NCI-H2196 (cell line): Measurements from ENCODE around the gene FUOM.
"Not testable (repeated sequence)": the region's sequence is repeated elsewhere in the genome, so short reads cannot be mapped to it uniquely, and the experiment has no call there.

Experiments
- DNase-seq: peaks from one replicate; lab custom pipeline; 2025; ENCODE audit not compliant: unreplicated experiment; lab: John Stamatoyannopoulos, UW

Gene FUOM

DNA sequence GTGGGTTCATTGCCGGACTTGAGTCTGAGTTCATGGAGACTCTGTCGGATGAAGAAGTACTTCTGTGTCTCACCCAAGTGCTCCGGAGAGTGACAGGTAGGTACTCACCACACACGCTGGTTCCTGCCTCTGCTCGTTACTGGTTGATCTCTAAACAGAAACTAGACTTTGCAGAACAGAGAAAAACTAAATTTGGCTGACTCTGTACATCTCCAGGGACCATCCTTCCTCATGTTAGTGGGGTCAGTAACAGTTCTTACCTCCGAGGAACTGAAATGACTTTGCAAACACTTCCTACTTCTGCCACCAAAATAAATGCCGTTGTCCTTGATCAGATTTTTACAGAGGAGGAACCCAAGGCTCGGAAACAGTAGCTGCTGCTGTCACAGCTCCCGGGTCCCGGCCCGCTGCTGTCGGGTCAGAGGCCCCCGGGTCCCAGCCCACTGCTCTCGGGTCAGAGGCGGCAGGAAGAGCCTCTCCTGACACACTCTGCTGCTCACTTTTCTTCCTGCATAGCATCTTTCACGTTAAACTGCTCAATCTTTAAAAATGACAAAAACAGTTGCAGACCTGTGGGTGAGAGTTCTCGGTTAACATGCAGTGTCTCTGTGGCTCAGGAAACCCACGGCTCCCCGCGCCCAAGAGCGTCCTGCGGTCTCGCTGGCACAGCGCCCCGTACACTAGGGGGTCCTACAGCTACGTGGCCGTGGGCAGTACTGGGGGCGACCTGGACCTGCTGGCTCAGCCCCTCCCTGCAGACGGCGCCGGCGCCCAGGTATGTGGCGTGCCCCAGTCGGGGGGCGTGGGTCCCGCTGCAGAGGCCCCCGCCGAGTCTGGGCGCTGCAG is 31.4 kb upstream of the FUOM start:
- DNase-seq: no peak

DNA sequence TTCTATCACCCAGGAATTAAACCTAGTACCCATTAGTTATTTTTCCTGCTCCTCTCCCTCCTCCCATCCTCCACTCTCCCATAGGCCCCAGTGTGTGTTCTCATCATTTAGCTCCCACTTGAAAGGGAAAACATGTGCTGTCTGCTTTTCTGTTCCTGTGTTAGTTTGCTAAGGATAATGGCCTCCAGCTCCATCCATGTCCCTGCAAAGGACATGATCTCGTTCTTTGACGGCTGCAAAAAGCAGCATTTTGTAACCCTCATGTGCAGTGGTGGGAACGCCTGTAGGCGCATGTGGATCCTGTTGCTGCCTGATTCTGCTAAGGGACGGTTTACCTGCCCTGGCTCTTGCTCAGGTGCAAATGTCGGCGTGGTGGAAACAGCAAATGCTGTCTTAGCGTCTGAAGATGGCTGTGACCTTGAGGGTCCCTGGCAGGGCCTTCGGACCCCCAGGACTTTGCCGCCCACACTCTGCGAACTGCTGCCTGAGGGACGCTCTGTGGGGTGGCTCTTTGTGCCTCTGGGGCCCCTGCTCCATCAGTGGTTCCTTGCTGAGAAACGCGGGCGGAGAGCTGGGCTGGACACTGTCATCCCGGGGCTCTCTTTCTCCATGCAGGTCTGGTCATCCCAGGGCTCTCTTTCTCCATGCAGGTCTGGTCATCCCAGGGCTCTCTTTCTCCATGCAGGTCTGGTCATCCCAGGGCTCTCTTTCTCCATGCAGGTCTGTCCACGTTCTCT is 30.6 kb upstream of the FUOM start:
- DNase-seq: no peak

DNA sequence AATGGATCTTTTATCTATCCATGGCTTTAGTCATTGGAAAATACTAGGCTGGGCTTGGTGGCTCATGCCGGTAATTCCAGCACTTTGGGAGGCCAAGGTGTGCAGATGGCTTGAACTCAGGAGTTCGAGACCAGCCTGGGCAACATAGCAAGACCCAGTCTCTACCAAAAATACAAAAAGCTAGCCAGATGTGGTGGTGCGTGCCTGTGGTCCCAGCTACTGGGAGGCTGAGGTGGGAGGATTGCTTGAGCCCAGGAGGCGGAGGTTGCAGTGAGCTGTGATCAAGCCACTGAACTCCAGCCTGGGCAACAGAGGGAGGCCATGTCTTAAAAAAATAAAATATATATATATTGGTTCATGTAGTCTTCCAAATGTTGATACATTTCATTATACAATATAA is 29.1 kb upstream of the FUOM start:
- not testable (repeated sequence) for DNase-seq

DNA sequence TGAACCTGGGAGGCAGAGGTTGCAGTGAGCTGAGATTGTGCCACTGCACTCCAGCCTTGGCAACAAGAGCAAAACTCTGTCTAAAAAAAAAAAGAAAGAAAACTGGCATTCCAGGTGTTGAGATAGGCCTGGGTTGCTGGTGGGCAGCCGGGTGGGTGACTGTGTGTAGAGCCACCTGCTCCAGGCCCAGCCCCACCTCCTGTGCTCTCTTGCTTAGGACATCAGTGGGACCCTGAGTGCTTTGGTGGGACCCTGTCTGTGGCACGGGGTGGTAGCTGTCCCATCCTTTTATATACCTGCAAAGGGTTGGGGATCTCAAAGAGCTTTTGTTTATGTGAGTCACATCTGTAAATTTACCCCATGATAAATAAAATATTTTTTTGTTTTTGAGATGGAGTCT is 27.4 kb upstream of the FUOM start:
- DNase-seq: no peak

GRCh38 chr10:133384071-133384470 is 26.3 kb upstream of the FUOM start:
- no peak for DNase-seq

GRCh38 chr10:133383551-133383950 is 25.7 kb upstream of the FUOM start:
- DNase-seq: no peak

GRCh38 chr10:133381036-133381435 is 23.2 kb upstream of the FUOM start:
- DNase-seq: no peak

DNA sequence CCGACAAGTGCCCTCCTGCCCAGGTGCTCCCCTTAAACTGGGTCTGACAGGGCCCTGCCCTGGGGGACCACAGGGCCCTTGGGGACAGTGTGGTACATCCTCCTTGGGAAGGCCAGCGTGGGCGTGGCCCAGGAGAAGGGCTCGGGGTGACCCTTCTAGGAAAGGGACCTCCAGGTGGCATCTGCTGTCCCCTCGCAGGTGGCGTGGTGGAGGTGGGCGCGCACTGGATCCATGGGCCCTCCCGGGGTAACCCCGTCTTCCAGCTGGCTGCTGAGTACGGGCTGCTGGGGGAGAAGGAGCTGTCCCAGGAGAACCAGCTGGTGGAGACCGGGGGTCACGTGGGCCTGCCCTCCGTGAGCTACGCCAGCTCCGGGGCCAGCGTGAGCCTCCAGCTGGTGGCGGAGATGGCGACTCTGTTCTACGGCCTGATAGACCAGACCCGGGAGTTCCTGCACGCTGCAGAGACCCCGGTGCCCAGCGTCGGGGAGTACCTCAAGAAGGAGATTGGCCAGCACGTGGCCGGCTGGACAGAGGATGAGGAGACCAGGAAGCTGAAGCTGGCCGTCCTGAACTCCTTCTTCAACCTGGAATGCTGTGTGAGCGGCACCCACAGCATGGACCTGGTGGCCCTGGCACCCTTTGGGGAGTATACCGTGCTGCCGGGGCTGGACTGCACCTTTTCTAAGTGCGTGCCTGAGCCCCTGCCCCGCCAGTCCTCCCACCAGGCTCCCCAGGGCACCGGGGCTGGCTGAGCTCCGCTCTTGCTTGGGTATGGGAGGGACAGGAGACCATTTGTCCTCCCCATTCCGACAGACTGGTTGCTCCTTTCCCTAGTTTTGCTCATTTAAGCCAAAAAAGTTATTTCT is 22.2 kb upstream of the FUOM start:
- DNase-seq: no peak

- DNase-seq: peak; percentile 32
These were observed 21.5 kb upstream of the FUOM start, which contains the start of gene PAOX for GRCh38 chr10:133379152-133379800. PAOX (plus strand) TSS chr10:133379262; CDS start chr10:133379317, 55 bp downstream.

- peak; percentile 17 for DNase-seq
These were observed 20.7 kb upstream of the FUOM start for GRCh38 chr10:133378251-133379096.

- no peak for DNase-seq
These were observed 20.0 kb upstream of the FUOM start for GRCh38 chr10:133377818-133378250.

DNA sequence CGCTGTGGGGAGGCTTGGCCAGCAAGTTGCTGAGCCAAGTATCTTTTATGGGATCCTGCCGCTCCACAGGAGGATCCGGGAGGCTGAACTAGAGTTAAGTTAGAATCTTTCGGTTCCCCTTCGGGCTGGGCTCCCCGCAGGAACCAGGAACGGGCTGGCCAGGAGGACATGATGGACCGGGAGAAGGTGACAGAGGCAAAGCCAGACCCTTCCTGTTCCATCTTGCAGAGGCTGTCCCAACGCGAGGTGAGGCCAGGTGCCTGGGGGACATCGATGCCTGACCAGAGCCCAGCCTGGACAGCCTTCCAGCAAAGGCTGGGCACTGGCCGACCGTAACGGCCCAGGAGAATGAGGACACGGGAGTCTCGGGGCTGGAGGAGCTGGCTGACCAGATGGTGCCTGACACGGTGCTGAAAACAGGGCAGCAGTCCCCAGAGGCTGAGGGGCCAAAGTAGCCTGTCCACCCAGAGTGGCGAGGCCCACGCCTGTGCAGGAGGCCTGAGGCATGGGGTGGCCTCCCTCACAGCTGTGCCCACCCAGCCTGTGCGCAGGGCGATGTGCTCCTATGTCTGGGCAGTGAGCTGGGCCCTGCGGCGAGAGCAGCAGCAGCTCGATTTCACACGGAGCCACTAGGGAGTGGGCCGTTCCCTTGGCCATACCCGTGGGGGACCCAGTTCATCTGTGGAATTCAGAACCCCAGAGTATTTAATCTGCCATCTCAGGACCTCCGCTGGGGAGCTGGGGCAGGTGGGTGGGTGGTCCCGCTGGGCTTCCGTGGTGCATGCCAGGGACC is 19.4 kb upstream of the FUOM start:
- DNase-seq: no peak

GRCh38 chr10:133376183-133376582 is 18.4 kb upstream of the FUOM start:
- DNase-seq: not testable (repeated sequence)

GRCh38 chr10:133375357-133376115 is 17.7 kb upstream of the FUOM start:
- no peak for DNase-seq

DNA sequence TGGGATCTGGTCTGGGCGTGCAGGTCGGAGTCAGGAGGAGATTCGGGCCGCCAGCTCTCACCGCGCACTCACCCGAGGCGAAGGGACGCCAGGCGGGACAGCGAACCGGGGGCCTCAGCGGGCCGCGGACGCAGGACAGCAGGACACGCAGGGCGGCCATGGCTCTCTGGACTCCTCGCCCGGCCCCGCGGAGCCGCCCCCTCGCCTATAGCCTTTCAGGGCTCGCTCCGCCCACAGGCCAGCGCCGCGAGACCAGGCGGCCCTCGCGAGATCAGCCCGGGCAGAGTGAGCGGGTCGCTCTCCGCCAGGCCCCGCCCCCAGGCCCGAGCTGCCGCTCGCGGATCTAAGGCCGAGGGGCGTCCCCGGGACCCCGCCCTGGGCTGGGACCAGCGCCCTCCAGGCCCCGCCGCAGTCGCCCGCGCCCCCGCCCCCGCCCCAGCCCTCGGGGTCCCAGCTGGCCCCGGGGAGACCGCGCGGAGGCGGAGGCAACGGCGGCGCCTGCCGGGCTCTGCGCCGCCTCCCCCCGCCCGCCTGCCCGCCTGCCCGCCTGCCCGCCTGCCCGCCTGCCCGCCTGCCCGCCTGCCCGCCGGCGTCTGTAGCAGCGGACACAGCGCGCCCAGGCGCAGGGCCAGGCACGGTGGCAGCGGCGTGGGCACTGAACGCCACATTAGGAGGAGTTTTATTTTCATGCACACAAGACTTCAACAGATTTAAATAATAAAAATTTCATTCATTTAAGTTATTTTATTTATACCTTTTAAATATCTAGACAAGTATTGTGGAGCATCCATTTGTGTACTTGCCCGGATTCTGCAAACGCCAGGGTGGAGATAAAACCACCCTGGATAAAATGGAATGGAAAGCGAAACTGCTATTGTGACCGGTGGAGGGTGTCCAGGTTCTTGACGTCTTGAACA is 15.6 kb upstream of the FUOM start, which contains the start of gene ECHS1:
ECHS1 (minus strand) TSS at position 181 of the 917 bp plus-strand sequence; CDS start at position 160, 21 bp downstream.
- DNase-seq: peak; percentile 79

GRCh38 chr10:133372507-133372906 is 14.7 kb upstream of the FUOM start:
- DNase-seq: no peak
